Left lung (tissue), 10 donors: Measurements from ENCODE around the gene PLIN3. TPM values are rescaled to one million over a fixed set of nuclear protein-coding genes. Genes with fewer than 3 reads are reported as not detected.

ENCODE experiments used
- ATAC-seq: fragments of 200-7000 bp; cut with Tn5 transposase; one replicate; pipeline ENCODE4 v1.9.1; 2020; ENCODE audit warnings: moderate library complexity
- DNase-seq, 4 donors: peaks; one replicate each; pipeline ENCODE4 v3.0.0-alpha.2; 2013 to 2020
- H3K27ac ChIP-seq, 2 donors: fragments of 200-600 bp; sonication (generic) in 1 of 2; one replicate each; pipeline versions ENCODE4 v1.5.0 to v1.8.0; 2020 to 2021
- H3K27me3 ChIP-seq, 2 donors: fragments of 200-600 bp; sonication (generic) in 1 of 2; one replicate each; pipeline versions ENCODE4 v1.5.0 to v1.8.0; 2020 to 2021
- H3K36me3 ChIP-seq, 2 donors: fragments of 200-600 bp; sonication (generic) in 1 of 2; one replicate each; pipeline versions ENCODE4 v1.5.0 to v1.8.0; 2020 to 2021
- H3K4me1 ChIP-seq, 2 donors: fragments of 200-600 bp; one replicate each; pipeline ENCODE4 v1.8.0; 2021
- H3K4me3 ChIP-seq, 2 donors: fragments of 200-600 bp; sonication (generic) in 1 of 2; one replicate each; pipeline versions ENCODE4 v1.5.0 to v1.8.0; 2020 to 2021; ENCODE audit warnings: mild to moderate bottlenecking in 1 of 2
- H3K9me3 ChIP-seq, 2 donors: fragments of 200-600 bp; sonication (generic) in 1 of 2; one replicate each; pipeline versions ENCODE4 v1.5.0 to v1.8.0; 2020 to 2021
- intact Hi-C, 2 donors: fragments of 100-400 bp; cut with DNase I; formaldehyde crosslinking; loops; one replicate each; pipeline versions ENCODE4 v1.11.2 to v1.14.2; 2022
- polyA plus RNA-seq, 6 donors: library from polyadenylated mRNA; unstranded; fragments of 120-200 nt; gene quantifications; one replicate each; pipeline ENCODE4 v1.2.1, GENCODE V29; 2013; ENCODE audit not compliant: insufficient read length in 6 of 6
- total RNA-seq, 2 donors: library from RNA; stranded (reverse); fragmentation: NEBNext Ultra II Directional; extraction: Animal tissue kit (Norgen Biotek cat#: 25700); gene quantifications; one replicate each; pipeline ENCODE4 v1.2.1, GENCODE V29; 2021
- TF ChIP-seq, protein P1 (sequence below), 2 donors: fragments of 200-600 bp; sonication (generic) in 1 of 2; IDR thresholded peaks; one replicate each; pipeline versions ENCODE4 v1.5.0 to v1.8.0; 2021; ENCODE audit warnings: antibody characterized with exemption in 2 of 2
- donor health status: DM: no; HTN: yes; CAD: no.
- donor health status: DM: no; HTN: no; CAD: no.

Gene PLIN3
- total and polyA plus RNA-seq, 8 donors, result 37.9 to 71.7 (median 47.7) TPM

DNA sequence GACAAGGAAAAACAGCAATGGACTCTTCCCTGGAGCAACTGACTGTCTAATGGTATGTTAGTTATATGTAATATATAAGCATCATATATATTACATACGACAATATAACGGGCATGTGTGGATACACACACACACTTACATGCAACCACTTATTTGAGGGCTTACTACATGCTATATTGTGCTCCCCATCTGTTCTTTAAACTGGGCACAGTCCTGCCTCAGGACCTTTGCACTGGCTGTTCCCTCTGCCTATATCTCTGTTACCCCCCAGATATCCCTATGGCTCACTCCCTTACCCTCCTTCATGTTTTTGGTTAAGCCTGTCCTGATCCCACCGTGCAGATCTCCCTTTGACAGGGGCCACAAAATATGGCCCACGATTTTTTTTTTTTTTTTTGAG is 46.2 kb downstream of the PLIN3 start:
- intact Hi-C loops, result no loop called here
- Histone ChIP-seq H3K4me3 (no peak overlapping the region), H3K4me1 (peaks cover 0 to 5% of the 10 kb centered on the region in 2 donors), H3K27me3 (no peaks in the 10 kb centered on the region), H3K27ac (no peak overlapping the region), H3K9me3 (no peaks in the 10 kb centered on the region), H3K36me3 (peaks cover 0 to 61% of the 10 kb centered on the region in 2 donors)
- ATAC-seq (no peak), DNase-seq (no peak)
- TF ChIP-seq, protein P1, sequence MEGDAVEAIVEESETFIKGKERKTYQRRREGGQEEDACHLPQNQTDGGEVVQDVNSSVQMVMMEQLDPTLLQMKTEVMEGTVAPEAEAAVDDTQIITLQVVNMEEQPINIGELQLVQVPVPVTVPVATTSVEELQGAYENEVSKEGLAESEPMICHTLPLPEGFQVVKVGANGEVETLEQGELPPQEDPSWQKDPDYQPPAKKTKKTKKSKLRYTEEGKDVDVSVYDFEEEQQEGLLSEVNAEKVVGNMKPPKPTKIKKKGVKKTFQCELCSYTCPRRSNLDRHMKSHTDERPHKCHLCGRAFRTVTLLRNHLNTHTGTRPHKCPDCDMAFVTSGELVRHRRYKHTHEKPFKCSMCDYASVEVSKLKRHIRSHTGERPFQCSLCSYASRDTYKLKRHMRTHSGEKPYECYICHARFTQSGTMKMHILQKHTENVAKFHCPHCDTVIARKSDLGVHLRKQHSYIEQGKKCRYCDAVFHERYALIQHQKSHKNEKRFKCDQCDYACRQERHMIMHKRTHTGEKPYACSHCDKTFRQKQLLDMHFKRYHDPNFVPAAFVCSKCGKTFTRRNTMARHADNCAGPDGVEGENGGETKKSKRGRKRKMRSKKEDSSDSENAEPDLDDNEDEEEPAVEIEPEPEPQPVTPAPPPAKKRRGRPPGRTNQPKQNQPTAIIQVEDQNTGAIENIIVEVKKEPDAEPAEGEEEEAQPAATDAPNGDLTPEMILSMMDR (IDR thresholded peaks at IDR 0.05), result no peak

DNA sequence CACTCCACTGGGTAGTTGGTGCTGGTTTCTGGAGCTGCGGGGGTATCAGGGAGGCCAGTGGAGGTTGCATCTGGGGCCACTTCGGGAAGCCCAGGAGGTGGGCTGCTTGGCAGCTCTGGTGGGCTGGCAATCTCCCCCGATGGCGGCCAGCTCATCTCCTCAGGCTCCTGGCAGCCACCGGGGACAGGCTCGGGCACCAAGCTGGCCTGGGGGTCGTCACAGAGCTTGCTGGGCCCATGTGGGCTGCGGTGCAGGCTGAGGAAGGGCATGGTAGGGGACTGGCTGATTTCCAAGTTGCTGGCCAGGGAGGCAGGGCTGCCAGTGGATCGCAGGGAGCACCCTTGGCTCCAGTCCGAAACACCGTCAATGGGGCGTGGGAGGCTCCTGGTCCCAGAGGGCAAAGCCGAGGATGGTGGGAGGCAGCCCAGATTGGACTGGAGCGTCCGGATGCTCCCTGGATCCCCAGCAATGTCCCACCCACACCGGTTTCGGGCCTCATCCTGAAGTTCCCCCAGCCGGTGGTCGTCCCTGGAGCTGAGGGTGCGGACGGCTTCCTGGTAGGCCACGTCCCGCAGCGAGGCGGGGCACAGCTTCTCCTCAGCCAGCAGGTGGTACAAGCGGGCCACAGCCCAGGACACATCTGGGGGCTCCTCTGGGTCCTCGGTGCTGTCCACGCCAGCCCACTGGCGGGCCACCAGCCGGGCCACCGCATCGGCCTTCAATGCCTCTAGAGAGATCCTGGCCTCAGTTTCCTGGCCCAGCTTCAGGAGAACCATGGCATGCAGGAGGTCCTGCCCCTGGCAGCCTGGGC is 49.8 kb downstream of the PLIN3 start:
- H3K9me3 ChIP-seq, result no peaks in the 10 kb centered on the region
- DNase-seq (peak in 1 of 4 donors; percentile 71), ATAC-seq (no peak)
- intact Hi-C loops, result no loop called here
- TF ChIP-seq, protein P1 (IDR thresholded peaks at IDR 0.05), result no peak
- no peak overlapping the region for H3K4me3 ChIP-seq
- peaks cover 0 to 41% of the 10 kb centered on the region in 2 donors for H3K4me1 ChIP-seq
- no peaks in the 10 kb centered on the region for H3K27me3 ChIP-seq
- no peak overlapping the region for H3K27ac ChIP-seq
- H3K36me3 ChIP-seq, result peaks cover 0 to 51% of the 10 kb centered on the region in 2 donors

DNA sequence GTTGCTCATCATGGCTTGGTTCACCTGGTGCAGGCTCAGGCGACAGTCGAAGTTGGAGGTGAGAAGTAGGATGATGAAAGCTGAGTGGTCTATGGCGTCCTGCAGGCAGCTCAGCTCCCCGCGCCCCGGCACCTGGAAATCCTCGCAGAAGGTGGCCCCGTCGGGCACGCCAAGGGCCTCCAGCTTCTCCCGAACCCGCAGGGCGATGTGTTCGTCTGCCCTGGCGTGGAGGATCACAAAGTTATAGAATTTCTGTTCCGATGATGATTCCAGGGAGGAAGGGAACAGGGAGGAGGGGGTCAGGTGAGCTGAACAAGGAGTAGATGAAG is 50.6 kb downstream of the PLIN3 start:
- Histone ChIP-seq H3K4me1 (peaks cover 0 to 49% of the 10 kb centered on the region in 2 donors), H3K9me3 (no peaks in the 10 kb centered on the region), H3K36me3 (peaks cover 0 to 44% of the 10 kb centered on the region in 2 donors), H3K27ac (no peak overlapping the region), H3K4me3 (no peak overlapping the region), H3K27me3 (no peaks in the 10 kb centered on the region)
- intact Hi-C loops, result no loop called here
- DNase-seq (peak in 1 of 4 donors; percentile 74), ATAC-seq (no peak)
- TF ChIP-seq, protein P1 (IDR thresholded peaks at IDR 0.05), result no peak

DNA sequence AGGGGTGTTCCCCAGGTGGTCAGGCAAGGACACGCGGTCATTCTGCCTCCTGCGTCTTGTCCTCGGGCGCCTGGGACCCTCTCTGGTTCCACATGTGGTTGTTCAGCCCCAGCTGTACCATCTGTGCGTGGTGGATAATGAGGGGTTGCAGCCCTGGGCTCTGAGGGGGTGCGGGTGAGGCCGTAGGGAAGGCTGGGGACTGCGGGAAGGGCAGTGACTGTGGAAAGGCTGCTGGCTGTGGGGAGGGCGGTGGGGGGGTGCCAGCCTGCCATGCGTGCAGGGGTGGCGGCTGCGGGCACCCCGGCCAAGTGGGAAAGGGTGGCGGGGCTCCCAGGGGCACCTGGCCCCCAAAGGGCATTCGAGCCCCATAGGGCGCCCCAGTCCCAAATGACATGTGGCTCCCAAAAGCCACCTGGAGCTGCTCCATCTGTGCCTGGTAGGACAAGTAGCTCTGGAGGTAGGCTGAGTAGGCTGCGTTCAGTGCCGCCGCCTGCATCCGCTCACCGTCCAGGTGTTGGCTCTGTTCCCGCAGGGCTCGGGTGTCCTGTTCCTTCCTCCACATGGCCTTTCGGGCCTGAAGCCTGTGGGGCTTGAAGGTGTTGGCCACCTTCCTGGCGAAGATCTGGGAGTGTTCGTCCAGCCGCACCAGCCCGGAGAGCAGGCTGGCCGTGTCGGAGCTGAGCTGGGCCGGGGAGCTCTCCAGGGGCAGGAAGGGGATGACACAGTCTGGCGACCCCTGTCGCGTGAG is 51.1 kb downstream of the PLIN3 start:
- peak overlapping the region in 1 of 2 donors; percentile 27 for H3K4me3 ChIP-seq
- intact Hi-C loops, result no loop called here
- DNase-seq (peak in 1 of 4 donors; percentile 77), ATAC-seq (no peak)
- TF ChIP-seq, protein P1 (IDR thresholded peaks at IDR 0.05), result no peak
- H3K27ac ChIP-seq, result peak overlapping the region in 1 of 2 donors; percentile 75
- H3K4me1 ChIP-seq, result peaks cover 0 to 54% of the 10 kb centered on the region in 2 donors
- no peaks in the 10 kb centered on the region for H3K27me3 ChIP-seq
- H3K9me3 ChIP-seq, result no peaks in the 10 kb centered on the region
- H3K36me3 ChIP-seq, result peaks cover 0 to 42% of the 10 kb centered on the region in 2 donors
